ENCODE measurements around the gene CD7.

CD7 gene

GRCh38 chr17:82277851-82278250, 39.6 kb downstream of the CD7 start:
- DNase-seq: no peak

GRCh38 chr17:82276938-82277337, 40.5 kb downstream of the CD7 start:
- no peak for DNase-seq

- DNase-seq: no peak
These were observed 42.1 kb downstream of the CD7 start for GRCh38 chr17:82275326-82275725.

- no peak for DNase-seq
These were observed 43.0 kb downstream of the CD7 start for GRCh38 chr17:82274134-82275020.

- DNase-seq: peak; percentile 82 to 94
These were observed 43.9 kb downstream of the CD7 start, which contains the start of gene CSNK1D for GRCh38 chr17:82273327-82274133. Gene CSNK1D, minus strand, starts transcription at chr17:82273700. Its CDS starts 319 bp downstream, at chr17:82273381.

- no peak for DNase-seq
These were observed 44.7 kb downstream of the CD7 start for GRCh38 chr17:82272495-82273326.

GRCh38 chr17:82271401-82271800, 46.0 kb downstream of the CD7 start:
- DNase-seq: no peak

GRCh38 chr17:82270651-82271050, 46.8 kb downstream of the CD7 start:
- DNase-seq: no peak

GRCh38 chr17:82269882-82270500, 47.4 kb downstream of the CD7 start:
- no peak for DNase-seq

GRCh38 chr17:82269138-82269881, 48.1 kb downstream of the CD7 start:
- no peak for DNase-seq

GRCh38 chr17:82267575-82268379, 49.6 kb downstream of the CD7 start:
- peak in 1 of 2 experiments; percentile 47 for DNase-seq

- no peak for DNase-seq
These were observed 51.3 kb downstream of the CD7 start for GRCh38 chr17:82266142-82266541.
